ENCODE measurements around the gene PCBD1. TPM values are rescaled to one million over a fixed set of nuclear protein-coding genes. Genes with fewer than 3 reads are reported as not detected.

The PCBD1 gene
- total and polyA plus RNA-seq, 2 experiments from 2014 or later, result 33.3 to 78.5 TPM

- Mint-ChIP-seq H3K36me3 (ENCODE audit: low read depth) (peaks cover 61% of the 10 kb centered on the region), H3K4me1 (peaks cover 11% of the 10 kb centered on the region), H3K27me3 (ENCODE audit: insufficient read depth, low read depth, poor library complexity) (peaks cover 4% of the 10 kb centered on the region), H3K27ac (no peak overlapping the region), H3K4me3 (no peak overlapping the region), H3K9me3 (no peaks in the 10 kb centered on the region)
- no peak for DNase-seq (ENCODE audit: low spot score)
- TF ChIP-seq EZH2phosphoT487 (IDR thresholded peaks at IDR 0.05; ENCODE audit: unreplicated experiment) (no peak), CTCF (conservative IDR thresholded peaks at IDR 0.05; ENCODE audit: low read depth in 2 of 2) (no peak), CREB1 (CRISPR knock-in tag; IDR thresholded peaks at IDR 0.05; ENCODE audit: low read depth) (no peak), NANOG (IDR thresholded peaks at IDR 0.05; ENCODE audit: borderline replicate concordance) (no peak), EZH2 (IDR thresholded peaks at IDR 0.05; ENCODE audit: low read depth, unreplicated experiment) (no peak), STAT1 (IDR thresholded peaks at IDR 0.05; ENCODE audit: unreplicated experiment) (no peak), JUNB (IDR thresholded peaks at IDR 0.05; ENCODE audit: unreplicated experiment) (no peak), ZNF114 (CRISPR knock-in tag; IDR thresholded peaks at IDR 0.05) (no peak), ETS1 (IDR thresholded peaks at IDR 0.05) (no peak), POLR2AphosphoS5 (IDR thresholded peaks at IDR 0.05; ENCODE audit: low read depth) (no peak), ZNF331 (CRISPR knock-in tag; IDR thresholded peaks at IDR 0.05; ENCODE audit: low read depth) (no peak)
- TF ChIP-seq, protein P1, sequence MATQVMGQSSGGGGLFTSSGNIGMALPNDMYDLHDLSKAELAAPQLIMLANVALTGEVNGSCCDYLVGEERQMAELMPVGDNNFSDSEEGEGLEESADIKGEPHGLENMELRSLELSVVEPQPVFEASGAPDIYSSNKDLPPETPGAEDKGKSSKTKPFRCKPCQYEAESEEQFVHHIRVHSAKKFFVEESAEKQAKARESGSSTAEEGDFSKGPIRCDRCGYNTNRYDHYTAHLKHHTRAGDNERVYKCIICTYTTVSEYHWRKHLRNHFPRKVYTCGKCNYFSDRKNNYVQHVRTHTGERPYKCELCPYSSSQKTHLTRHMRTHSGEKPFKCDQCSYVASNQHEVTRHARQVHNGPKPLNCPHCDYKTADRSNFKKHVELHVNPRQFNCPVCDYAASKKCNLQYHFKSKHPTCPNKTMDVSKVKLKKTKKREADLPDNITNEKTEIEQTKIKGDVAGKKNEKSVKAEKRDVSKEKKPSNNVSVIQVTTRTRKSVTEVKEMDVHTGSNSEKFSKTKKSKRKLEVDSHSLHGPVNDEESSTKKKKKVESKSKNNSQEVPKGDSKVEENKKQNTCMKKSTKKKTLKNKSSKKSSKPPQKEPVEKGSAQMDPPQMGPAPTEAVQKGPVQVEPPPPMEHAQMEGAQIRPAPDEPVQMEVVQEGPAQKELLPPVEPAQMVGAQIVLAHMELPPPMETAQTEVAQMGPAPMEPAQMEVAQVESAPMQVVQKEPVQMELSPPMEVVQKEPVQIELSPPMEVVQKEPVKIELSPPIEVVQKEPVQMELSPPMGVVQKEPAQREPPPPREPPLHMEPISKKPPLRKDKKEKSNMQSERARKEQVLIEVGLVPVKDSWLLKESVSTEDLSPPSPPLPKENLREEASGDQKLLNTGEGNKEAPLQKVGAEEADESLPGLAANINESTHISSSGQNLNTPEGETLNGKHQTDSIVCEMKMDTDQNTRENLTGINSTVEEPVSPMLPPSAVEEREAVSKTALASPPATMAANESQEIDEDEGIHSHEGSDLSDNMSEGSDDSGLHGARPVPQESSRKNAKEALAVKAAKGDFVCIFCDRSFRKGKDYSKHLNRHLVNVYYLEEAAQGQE (IDR thresholded peaks at IDR 0.05; ENCODE audit: unreplicated experiment), result no peak
- TF ChIP-seq, protein P2, sequence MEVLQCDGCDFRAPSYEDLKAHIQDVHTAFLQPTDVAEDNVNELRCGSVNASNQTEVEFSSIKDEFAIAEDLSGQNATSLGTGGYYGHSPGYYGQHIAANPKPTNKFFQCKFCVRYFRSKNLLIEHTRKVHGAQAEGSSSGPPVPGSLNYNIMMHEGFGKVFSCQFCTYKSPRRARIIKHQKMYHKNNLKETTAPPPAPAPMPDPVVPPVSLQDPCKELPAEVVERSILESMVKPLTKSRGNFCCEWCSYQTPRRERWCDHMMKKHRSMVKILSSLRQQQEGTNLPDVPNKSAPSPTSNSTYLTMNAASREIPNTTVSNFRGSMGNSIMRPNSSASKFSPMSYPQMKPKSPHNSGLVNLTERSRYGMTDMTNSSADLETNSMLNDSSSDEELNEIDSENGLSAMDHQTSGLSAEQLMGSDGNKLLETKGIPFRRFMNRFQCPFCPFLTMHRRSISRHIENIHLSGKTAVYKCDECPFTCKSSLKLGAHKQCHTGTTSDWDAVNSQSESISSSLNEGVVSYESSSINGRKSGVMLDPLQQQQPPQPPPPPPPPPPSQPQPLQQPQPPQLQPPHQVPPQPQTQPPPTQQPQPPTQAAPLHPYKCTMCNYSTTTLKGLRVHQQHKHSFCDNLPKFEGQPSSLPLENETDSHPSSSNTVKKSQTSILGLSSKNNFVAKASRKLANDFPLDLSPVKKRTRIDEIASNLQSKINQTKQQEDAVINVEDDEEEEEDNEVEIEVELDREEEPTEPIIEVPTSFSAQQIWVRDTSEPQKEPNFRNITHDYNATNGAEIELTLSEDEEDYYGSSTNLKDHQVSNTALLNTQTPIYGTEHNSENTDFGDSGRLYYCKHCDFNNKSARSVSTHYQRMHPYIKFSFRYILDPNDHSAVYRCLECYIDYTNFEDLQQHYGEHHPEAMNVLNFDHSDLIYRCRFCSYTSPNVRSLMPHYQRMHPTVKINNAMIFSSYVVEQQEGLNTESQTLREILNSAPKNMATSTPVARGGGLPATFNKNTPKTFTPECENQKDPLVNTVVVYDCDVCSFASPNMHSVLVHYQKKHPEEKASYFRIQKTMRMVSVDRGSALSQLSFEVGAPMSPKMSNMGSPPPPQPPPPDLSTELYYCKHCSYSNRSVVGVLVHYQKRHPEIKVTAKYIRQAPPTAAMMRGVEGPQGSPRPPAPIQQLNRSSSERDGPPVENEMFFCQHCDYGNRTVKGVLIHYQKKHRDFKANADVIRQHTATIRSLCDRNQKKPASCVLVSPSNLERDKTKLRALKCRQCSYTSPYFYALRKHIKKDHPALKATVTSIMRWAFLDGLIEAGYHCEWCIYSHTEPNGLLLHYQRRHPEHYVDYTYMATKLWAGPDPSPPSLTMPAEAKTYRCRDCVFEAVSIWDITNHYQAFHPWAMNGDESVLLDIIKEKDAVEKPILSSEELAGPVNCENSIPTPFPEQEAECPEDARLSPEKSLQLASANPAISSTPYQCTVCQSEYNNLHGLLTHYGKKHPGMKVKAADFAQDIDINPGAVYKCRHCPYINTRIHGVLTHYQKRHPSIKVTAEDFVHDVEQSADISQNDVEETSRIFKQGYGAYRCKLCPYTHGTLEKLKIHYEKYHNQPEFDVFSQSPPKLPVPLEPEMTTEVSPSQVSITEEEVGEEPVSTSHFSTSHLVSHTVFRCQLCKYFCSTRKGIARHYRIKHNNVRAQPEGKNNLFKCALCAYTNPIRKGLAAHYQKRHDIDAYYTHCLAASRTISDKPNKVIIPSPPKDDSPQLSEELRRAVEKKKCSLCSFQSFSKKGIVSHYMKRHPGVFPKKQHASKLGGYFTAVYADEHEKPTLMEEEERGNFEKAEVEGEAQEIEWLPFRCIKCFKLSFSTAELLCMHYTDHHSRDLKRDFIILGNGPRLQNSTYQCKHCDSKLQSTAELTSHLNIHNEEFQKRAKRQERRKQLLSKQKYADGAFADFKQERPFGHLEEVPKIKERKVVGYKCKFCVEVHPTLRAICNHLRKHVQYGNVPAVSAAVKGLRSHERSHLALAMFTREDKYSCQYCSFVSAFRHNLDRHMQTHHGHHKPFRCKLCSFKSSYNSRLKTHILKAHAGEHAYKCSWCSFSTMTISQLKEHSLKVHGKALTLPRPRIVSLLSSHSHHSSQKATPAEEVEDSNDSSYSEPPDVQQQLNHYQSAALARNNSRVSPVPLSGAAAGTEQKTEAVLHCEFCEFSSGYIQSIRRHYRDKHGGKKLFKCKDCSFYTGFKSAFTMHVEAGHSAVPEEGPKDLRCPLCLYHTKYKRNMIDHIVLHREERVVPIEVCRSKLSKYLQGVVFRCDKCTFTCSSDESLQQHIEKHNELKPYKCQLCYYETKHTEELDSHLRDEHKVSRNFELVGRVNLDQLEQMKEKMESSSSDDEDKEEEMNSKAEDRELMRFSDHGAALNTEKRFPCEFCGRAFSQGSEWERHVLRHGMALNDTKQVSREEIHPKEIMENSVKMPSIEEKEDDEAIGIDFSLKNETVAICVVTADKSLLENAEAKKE (CRISPR knock-in tag; IDR thresholded peaks at IDR 0.05), result no peak
- no peaks in the 10 kb centered on the region for H3K9me2 ChIP-seq (ENCODE audit: insufficient read depth)
- H3K27me3 ChIP-seq (ENCODE audit: insufficient read depth), result no peaks in the 10 kb centered on the region
- H3K79me2 ChIP-seq (replicated peaks; ENCODE audit: insufficient read depth), result no peaks in the 10 kb centered on the region
- no peak overlapping the region for H3K27ac ChIP-seq (ENCODE audit: low read depth)
- H3K4me3 ChIP-seq, result no peak overlapping the region
- peaks cover 27% of the 10 kb centered on the region for H3K36me3 ChIP-seq (ENCODE audit: insufficient read depth)
- 0 out of 2 replicates have a peak, but pooled peaks cover 6% of the 10 kb centered on the region for H3K4me1 ChIP-seq (ENCODE audit: insufficient read depth)
- no peak for ATAC-seq
- H3F3A ChIP-seq (replicated peaks; ENCODE audit: low read depth), result no peaks in the 10 kb centered on the region
- no peak overlapping the region for H2AFZ ChIP-seq
- H4K20me1 ChIP-seq (replicated peaks; ENCODE audit: insufficient read depth), result no peaks in the 10 kb centered on the region; the same call in 1 of the 2 replicates
- no peak overlapping the region for H3K4me2 ChIP-seq
These were observed 16.1 kb downstream of the PCBD1 start for GRCh38 chr10:70872291-70872690.

Measured in GM23338 (cell line).